ENCODE results near the gene BANF2.

Gene BANF2

GRCh38 chr20:17708675-17709360, 9.1 kb downstream of the BANF2 start:
- no peak for DNase-seq (ENCODE audit: low read depth in 1 of 2, low spot score in 1 of 2)

DNA sequence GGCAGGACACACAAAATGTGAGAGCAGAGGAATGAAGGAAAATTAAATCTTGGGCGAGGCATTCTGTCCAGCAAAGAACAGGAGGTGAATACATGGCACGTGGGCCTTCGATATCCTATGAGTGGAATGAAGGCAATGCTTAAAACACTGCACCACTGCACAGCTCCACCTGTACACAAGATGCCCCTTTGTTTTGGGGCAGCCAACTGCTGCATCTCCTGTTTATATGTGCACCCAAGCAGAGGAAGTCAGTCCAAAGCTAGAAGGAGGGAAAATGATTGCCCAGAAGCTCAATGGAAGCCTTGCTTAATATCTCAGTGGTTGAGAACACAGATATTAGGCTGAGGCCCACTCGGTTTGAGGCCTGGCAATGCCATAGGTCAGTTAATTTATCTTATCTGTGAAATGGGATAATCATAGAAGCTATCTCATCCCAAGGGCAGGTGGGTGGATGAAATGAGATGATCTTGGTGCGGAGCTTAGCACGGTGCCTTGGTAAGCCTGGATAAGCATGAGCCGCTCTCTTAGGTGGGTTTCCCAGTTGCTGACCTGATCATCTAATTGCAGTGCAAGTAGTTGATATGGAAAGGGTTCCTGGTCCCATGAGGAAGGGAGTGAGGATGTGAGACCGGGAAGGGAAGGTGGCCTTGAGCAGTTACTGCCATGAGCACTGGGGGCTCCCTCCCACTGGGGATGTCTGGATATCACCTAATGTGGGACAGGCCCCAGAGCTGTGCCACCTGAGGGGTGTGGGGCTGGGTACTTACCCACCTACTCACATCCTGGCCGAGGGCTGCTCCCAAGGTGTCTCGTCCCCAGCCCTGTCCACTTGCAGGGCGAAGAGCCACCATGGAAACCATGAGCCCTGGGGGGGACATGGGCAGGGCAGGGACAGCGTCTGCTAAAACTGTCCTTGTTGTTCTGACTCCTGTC, 9.9 kb downstream of the BANF2 start:
- no peak for DNase-seq (ENCODE audit: low read depth in 1 of 2, low spot score in 1 of 2)

DNA sequence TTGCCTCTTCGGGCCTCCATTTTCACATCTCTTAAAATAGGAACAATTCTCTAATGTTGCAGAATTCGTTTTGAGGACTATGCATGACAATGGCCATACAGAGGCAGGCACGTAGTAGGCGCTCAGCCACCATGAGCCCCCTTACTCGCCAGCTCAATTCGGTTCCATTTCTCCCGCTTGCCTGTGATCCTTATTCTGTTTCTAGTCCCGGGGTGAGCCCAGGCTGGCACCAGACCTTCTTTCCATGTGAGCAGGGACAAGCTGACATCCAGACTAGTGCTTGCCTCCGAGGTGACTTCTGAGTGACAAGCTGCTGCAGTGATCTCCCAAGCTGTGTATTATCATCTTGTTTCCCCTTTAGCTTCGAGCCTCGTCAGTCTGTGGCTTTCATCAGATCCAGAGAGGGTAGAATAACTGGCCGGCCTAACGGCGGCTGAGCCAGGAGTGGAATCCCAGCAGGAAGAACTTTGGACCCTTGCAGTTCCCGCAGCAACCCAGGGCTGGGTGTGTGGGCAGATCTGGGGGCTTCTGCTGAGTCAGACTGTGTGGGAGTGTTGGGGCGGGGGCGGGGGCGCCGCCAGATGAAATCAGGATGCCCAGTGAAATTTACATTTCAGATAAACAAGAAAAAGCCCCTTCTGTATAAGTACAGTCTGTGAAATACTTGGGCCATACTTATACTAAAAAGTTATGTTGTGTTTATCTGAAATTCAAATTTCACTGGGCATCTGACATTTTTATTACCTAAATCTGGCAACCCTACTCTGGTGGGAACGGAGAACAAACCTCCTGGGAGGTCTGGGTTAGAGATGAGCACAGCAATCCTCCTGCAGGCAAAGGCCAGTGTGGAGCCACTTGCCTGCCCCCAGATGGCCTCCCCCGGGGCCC, 10.9 kb downstream of the BANF2 start:
- DNase-seq (ENCODE audit: low read depth in 1 of 2, low spot score in 1 of 2) = no peak

DNA sequence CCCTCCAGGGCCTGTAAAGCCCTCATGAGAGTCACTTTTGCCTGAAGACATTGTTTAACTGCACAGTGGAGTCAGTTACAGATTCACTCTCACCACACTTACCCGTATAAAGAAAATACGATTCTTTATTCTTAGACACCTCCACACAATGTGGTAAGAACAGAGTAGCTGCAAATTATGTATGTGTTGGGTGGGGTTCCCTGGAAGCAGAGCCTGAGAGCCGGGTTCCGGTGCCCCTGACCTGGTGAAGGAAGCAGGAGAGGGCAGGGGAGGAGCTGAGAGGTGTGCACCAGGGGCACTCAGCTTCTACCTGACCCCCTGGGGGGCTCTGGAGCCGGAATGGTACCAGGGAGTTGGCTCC, 11.5 kb downstream of the BANF2 start:
- DNase-seq (ENCODE audit: low read depth in 1 of 2, low spot score in 1 of 2) = no peak

DNA sequence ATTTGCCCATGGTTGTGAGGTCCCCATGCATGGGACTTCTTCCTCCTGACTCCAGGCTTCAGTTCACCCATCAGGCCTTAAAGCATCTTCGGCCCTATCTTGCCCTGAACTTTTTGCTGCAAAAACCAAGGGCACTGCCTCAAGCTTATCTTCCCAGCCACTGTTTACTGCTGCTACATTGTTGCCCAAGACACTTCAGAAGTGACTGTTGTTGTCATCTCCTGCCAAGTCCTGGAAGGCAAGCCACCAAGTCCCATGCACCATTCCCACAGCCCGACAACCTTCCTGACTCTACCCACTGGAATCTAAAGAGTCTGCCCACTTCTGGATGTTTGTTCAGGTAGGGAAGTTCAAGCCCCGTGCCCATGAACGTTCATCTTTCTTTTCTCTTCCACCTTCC, 12.4 kb downstream of the BANF2 start:
- no peak for DNase-seq (ENCODE audit: low read depth in 1 of 2, low spot score in 1 of 2)

GRCh38 chr20:17712708-17713107, 12.9 kb downstream of the BANF2 start:
- no peak for DNase-seq (ENCODE audit: low read depth in 1 of 2, low spot score in 1 of 2)

- no peak for DNase-seq (ENCODE audit: low read depth in 1 of 2, low spot score in 1 of 2)
Measured at GRCh38 chr20:17714597-17714996, 14.8 kb downstream of the BANF2 start.

DNA sequence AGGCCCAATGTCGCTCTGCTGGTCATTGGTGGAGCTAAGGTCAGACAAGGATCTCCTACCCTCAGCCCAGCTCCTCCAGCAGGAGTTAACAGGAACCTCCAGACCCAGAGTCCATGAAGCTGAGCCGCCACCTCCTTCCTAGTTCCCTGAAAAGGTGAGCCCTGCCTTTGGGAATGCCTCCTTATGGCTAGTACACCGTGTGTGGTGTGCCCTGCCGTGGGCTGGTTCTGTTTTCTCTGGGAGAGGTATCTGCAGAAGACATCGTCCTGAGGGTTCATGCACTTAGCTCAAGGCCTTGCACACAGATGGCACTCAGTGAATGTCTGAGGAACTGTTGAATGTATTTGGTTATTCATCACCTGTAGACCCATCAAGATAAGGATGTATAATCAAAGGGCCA, 15.3 kb downstream of the BANF2 start:
- no peak for DNase-seq (ENCODE audit: low read depth in 1 of 2, low spot score in 1 of 2)

DNA sequence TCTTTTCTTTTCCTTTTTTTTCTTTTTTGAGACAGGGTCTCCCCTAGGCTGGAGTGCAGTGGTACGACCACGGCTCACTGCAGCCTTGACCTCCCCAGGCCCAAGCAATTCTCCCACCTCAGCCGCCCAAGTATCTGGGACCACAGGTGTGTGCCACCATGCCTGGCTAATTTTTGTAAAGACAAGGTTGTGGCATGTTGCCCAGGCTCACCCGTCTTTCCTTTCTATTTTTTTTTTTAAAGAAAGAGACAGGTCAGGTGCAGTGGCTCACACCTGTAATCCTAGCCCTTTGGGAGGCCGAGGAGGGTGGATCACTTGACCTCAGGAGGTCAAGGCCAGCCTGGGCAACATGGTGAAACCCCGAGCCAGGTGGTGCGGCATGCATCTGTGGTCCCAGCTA, 16.6 kb downstream of the BANF2 start:
- DNase-seq (ENCODE audit: low read depth in 1 of 2, low spot score in 1 of 2) = no peak

GRCh38 chr20:17720755-17721154, 21.0 kb downstream of the BANF2 start:
- no peak for DNase-seq (ENCODE audit: low read depth in 1 of 2, low spot score in 1 of 2)

DNA sequence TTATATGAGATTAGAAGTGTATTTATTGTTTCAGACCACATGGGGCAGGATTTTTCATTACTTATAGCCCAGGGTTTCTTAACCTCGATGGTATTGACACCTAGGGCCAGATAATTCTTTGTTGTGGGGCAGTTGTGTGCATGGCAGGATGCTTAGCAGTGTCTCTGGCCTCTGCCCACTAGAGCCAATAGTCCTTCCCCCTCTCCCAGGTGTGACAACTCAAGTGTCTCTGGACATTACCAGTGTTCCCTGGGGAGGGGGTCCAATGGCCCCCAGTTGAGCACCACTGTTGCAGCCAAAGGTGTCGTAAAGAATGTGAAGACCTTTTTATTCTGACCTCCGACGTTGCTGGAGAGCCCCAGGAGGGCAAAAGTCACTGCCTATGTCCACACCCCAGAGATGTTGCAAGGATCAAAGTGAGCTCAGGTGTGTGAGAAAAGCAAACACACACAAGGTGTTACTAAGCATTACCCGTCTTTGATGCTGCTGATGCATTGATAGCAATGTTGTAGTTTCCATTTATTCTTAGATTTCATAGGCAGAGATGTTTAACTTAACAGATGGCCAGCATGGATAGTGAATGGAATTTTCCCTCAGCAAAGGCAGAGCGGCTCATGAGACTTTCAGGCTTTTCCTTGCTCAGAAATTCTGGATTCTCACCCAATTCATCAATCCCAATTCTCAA, 22.2 kb downstream of the BANF2 start:
- no peak for DNase-seq (ENCODE audit: low read depth in 1 of 2, low spot score in 1 of 2)

GRCh38 chr20:17722493-17723300, 22.9 kb downstream of the BANF2 start:
- DNase-seq (ENCODE audit: low read depth in 1 of 2, low spot score in 1 of 2) = no peak

- no peak for DNase-seq (ENCODE audit: low read depth in 1 of 2, low spot score in 1 of 2)
Measured at GRCh38 chr20:17723301-17723691, 23.5 kb downstream of the BANF2 start.

DNA sequence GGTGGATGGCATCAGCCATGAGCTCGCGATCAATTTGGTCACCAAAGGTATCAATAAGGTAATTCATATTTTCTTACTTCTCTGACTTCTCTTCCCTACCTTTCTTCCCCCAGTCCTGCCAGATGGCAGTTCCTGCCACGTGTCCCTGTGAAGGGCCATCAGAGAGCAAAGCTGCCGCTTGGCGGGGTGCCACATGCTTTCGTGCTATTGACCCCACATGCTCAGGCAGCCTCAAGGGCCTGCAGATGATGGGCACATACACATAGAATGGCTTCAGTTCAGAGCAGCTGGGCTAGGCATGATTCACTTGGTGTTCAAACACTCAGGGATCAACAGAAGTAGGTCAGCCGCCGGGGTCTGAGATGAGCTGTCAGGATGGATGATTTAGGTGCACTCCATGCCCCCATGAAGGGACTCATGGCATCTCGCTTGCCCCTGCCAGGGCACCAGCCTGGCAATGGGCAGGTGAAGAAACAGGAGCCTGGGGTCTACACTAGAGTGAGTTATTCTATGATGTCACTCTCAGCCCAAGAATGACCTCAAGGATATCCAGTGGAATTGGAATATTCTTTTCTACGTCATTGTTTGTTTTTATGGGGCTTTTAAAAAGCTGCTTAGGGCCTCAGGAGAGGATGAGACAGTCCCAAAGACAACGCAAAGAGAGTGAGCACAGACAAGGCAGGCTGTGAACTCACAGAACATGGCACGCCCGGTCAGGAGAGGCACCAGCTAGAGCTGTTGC, 25.5 kb downstream of the BANF2 start:
- DNase-seq (ENCODE audit: low read depth in 1 of 2, low spot score in 1 of 2) = no peak

DNA sequence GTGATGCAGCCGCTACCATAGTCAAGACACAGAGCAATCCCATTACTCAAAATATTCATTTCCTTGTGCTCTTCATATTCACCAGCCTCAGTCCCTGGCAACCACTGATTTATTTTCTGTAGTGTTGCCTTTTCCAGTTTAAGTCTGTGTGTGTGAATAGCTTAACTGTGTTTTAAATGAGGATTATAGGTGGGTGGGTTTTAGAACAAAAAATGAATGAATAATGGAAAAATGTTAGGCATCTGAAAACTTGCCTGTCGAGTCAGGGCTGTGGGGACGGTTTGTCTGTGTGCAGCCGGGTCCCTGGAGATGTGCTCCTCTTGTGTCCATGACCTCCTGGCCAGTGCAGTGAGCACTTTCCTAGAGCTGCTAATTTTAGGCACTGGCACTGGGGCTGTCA, 27.1 kb downstream of the BANF2 start:
- no peak for DNase-seq (ENCODE audit: low read depth in 1 of 2, low spot score in 1 of 2)

DNA sequence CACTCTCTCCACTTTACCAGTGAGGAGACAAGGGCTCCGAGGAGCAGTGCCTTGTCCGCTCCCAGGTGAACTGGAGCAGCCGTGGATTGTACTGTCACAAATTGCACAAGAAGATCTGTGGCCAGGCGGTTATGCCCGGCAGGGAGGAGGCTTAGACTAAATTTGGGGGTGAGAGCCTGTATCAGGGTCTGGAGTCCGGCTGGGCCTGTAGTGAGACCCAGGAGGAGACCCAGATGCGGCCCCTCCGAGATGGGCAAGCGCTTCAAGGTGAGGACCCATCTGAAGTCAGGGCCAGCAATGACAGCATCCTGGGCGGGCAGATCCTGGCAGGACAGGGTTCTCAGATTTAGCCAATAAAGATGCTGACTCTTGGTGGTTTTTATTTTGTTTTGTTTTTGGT, 27.6 kb downstream of the BANF2 start:
- DNase-seq (ENCODE audit: low read depth in 1 of 2, low spot score in 1 of 2) = no peak

DNA sequence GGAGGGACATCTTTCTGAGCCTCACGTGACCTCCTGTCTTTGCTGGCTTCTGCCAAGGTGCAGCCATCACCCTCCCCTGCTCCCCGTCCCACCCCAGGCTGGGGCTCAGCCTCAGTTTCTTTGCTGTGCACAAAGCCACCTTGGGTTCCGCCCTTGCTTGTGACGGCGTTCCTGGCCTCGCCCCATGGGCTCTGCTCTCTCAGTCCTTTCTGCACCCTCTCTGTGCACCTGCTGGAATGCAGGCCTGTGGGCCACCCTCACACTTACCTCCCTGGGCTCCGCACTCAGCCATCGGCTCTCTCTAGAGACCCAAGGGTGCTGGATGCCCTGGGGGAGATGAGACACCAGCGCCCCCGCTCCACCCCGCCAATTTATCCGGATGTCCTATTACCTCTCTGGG, 28.3 kb downstream of the BANF2 start:
- no peak for DNase-seq (ENCODE audit: low read depth in 1 of 2, low spot score in 1 of 2)

DNA sequence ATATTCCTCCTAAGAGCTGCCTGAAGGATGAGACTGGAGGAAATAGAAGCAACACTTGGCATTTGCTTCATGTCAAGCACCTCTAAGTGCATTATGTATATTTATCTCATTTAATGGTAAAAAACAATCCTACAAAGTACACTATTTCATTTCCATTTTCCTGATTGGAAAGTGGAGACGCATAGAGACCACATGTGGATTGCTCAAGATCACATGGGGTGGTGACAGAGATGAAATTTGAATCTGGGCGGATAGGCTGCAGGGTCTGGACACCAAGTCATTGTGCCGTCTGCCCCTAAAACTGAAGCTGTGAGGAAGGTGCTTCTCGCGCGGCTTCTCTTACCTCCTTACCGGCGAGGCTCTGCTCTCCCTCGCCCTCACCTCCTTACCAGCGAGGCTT, 30.3 kb downstream of the BANF2 start:
- no peak for DNase-seq (ENCODE audit: low read depth in 1 of 2, low spot score in 1 of 2)

- DNase-seq (ENCODE audit: low read depth in 1 of 2, low spot score in 1 of 2) = no peak
Measured at GRCh38 chr20:17731233-17731632, 31.5 kb downstream of the BANF2 start.

Data from activated CD4-positive, alpha-beta T cell treated with anti-CD3 and anti-CD28 coated beads, Interleukin-2, amount 50 U/mL, for 24 hours (primary cell).